ENCODE results near the gene SNX11.

SNX11 gene

DNA sequence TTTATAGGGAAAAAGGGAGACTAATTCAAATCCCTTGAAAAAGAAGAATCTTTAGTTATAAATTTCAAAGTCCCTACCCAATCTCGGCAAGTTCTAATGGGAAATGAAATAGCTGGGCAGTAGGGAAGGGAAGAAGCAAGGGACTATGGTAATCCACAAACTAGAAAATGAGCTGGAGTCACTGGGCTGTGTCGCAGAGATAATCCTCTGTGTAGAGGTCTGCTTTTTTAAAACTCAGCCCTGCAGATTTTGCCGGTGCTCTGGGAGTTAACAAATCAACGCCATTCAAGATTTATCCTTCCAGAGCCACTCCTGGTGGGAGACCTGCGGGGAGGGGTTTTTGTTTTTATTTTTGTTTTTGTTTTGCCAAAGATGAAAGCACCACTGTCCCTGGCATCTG lies 20.8 kb downstream of the SNX11 start:
- Histone ChIP-seq H3F3A (ENCODE audit: insufficient read depth, low read length) (no peaks in the 10 kb centered on the region), H3K4me1 (ENCODE audit: insufficient read depth, low read length, severe bottlenecking) (no peaks in the 10 kb centered on the region), H2AFZ (ENCODE audit: low read length) (no peak overlapping the region), H3K9ac (ENCODE audit: low read length) (no peak overlapping the region), H3K36me3 (ENCODE audit: insufficient read depth, low read length) (peaks cover 3% of the 10 kb centered on the region), H3K27me3 (ENCODE audit: insufficient read depth, low read length) (no peaks in the 10 kb centered on the region), H3K27ac (ENCODE audit: low read depth, low read length, poor library complexity, severe bottlenecking) (no peak overlapping the region), H4K20me1 (ENCODE audit: insufficient read depth, low read length) (no peaks in the 10 kb centered on the region), H3K4me2 (ENCODE audit: low read length) (no peak overlapping the region), H3K9me2 (ENCODE audit: low read depth, low read length) (no peaks in the 10 kb centered on the region), H3K9me3 (ENCODE audit: low read length) (no peaks in the 10 kb centered on the region), H3K79me2 (ENCODE audit: insufficient read depth, low read length) (no peaks in the 10 kb centered on the region), H3K4me3 (ENCODE audit: low read depth, low read length, poor library complexity, severe bottlenecking) (no peak overlapping the region)
- TF ChIP-seq EZH2 (IDR thresholded peaks at IDR 0.05; ENCODE audit: borderline replicate concordance, low read length) = no peak

DNA sequence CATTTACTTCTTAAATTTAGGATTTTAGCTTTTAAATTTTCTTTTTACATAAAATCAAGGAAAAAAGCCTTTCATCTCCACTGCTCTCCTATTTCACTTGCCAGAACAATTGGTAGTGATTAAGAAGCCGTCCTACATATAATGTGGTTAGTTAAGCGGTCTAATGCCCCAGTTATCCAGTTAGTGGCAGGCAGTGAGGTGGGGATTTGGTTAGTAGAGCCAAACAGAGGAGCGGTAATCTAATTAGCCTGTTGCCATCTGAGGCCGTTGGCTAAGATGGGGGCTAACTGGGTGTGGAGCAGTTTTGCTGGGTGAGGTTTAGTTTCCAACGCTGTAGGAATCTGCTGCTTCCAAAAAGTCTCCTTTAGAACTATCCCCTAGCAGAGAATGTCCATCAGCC lies 22.4 kb downstream of the SNX11 start:
- Histone ChIP-seq H3K4me2 (ENCODE audit: low read length) (no peak overlapping the region), H3K36me3 (ENCODE audit: insufficient read depth, low read length) (no peaks in the 10 kb centered on the region; the same call in 1 of the 2 replicates), H3K27me3 (ENCODE audit: insufficient read depth, low read length) (no peaks in the 10 kb centered on the region), H3K27ac (ENCODE audit: low read depth, low read length, poor library complexity, severe bottlenecking) (no peak overlapping the region), H3K4me3 (ENCODE audit: low read depth, low read length, poor library complexity, severe bottlenecking) (no peak overlapping the region), H3F3A (ENCODE audit: insufficient read depth, low read length) (no peaks in the 10 kb centered on the region), H3K4me1 (ENCODE audit: insufficient read depth, low read length, severe bottlenecking) (no peaks in the 10 kb centered on the region), H3K79me2 (ENCODE audit: insufficient read depth, low read length) (no peaks in the 10 kb centered on the region), H3K9me2 (ENCODE audit: low read depth, low read length) (no peaks in the 10 kb centered on the region), H3K9me3 (ENCODE audit: low read length) (no peaks in the 10 kb centered on the region), H2AFZ (ENCODE audit: low read length) (no peak overlapping the region), H4K20me1 (ENCODE audit: insufficient read depth, low read length) (no peaks in the 10 kb centered on the region), H3K9ac (ENCODE audit: low read length) (no peak overlapping the region)
- TF ChIP-seq EZH2 (IDR thresholded peaks at IDR 0.05; ENCODE audit: borderline replicate concordance, low read length) (no peak), CTCF (IDR thresholded peaks at IDR 0.05; ENCODE audit: low read length) (no peak)

GRCh38 chr17:48131216-48131824 lies 23.8 kb downstream of the SNX11 start:
- no peaks in the 10 kb centered on the region for H3K4me1 ChIP-seq (ENCODE audit: insufficient read depth, low read length, severe bottlenecking)
- no peak overlapping the region for H3K9ac ChIP-seq (ENCODE audit: low read length)
- H3K9me3 ChIP-seq (ENCODE audit: low read length) = no peaks in the 10 kb centered on the region
- H3K27me3 ChIP-seq (ENCODE audit: insufficient read depth, low read length) = no peaks in the 10 kb centered on the region
- no peaks in the 10 kb centered on the region for H3K36me3 ChIP-seq (ENCODE audit: insufficient read depth, low read length)
- no peak overlapping the region for H3K4me3 ChIP-seq (ENCODE audit: low read depth, low read length, poor library complexity, severe bottlenecking)
- no peaks in the 10 kb centered on the region for H4K20me1 ChIP-seq (ENCODE audit: insufficient read depth, low read length)
- no peak overlapping the region for H3K4me2 ChIP-seq (ENCODE audit: low read length)
- H2AFZ ChIP-seq (ENCODE audit: low read length) = no peak overlapping the region
- TF ChIP-seq CTCF (IDR thresholded peaks at IDR 0.05; ENCODE audit: low read length) = peak; percentile 88
- no peak for TF ChIP-seq EZH2 (IDR thresholded peaks at IDR 0.05; ENCODE audit: borderline replicate concordance, low read length)
- H3F3A ChIP-seq (ENCODE audit: insufficient read depth, low read length) = no peaks in the 10 kb centered on the region
- no peaks in the 10 kb centered on the region for H3K9me2 ChIP-seq (ENCODE audit: low read depth, low read length)
- no peak overlapping the region for H3K27ac ChIP-seq (ENCODE audit: low read depth, low read length, poor library complexity, severe bottlenecking)
- H3K79me2 ChIP-seq (ENCODE audit: insufficient read depth, low read length) = no peaks in the 10 kb centered on the region

GRCh38 chr17:48132385-48132784 lies 24.8 kb downstream of the SNX11 start:
- no peaks in the 10 kb centered on the region for H3F3A ChIP-seq (ENCODE audit: insufficient read depth, low read length)
- no peaks in the 10 kb centered on the region for H4K20me1 ChIP-seq (ENCODE audit: insufficient read depth, low read length)
- H3K79me2 ChIP-seq (ENCODE audit: insufficient read depth, low read length) = no peaks in the 10 kb centered on the region
- H3K4me2 ChIP-seq (ENCODE audit: low read length) = no peak overlapping the region
- no peaks in the 10 kb centered on the region for H3K9me3 ChIP-seq (ENCODE audit: low read length)
- no peak overlapping the region for H2AFZ ChIP-seq (ENCODE audit: low read length)
- H3K36me3 ChIP-seq (ENCODE audit: insufficient read depth, low read length) = no peaks in the 10 kb centered on the region
- H3K9me2 ChIP-seq (ENCODE audit: low read depth, low read length) = no peaks in the 10 kb centered on the region
- H3K4me3 ChIP-seq (ENCODE audit: low read depth, low read length, poor library complexity, severe bottlenecking) = no peak overlapping the region
- no peak for TF ChIP-seq EZH2 (IDR thresholded peaks at IDR 0.05; ENCODE audit: borderline replicate concordance, low read length)
- no peak for TF ChIP-seq CTCF (IDR thresholded peaks at IDR 0.05; ENCODE audit: low read length)
- no peaks in the 10 kb centered on the region for H3K4me1 ChIP-seq (ENCODE audit: insufficient read depth, low read length, severe bottlenecking)
- no peak overlapping the region for H3K27ac ChIP-seq (ENCODE audit: low read depth, low read length, poor library complexity, severe bottlenecking)
- no peak overlapping the region for H3K9ac ChIP-seq (ENCODE audit: low read length)
- H3K27me3 ChIP-seq (ENCODE audit: insufficient read depth, low read length) = no peaks in the 10 kb centered on the region

Data from OCI-LY1 (cell line).